CD14-positive monocyte (primary cell): ENCODE results near the gene PSENEN. TPM values are rescaled to one million over a fixed set of nuclear protein-coding genes. Genes with fewer than 3 reads are reported as not detected.

Experiments used
- DNase-seq, 3 donors: peaks; one replicate each; pipeline ENCODE4 v3.0.0-alpha.2; 2011 to 2022
- H2AFZ ChIP-seq: 2 replicates; pipeline ENCODE4 v1.6.0; 2012; ENCODE audit warnings: mild to moderate bottlenecking, low read depth, low read length, inconsistent platforms; ENCODE audit not compliant: insufficient read depth, poor library complexity, severe bottlenecking
- H3K27ac ChIP-seq, 2 donors: 1 replicate in 1 of 2; 2 replicates in 1 of 2; pipeline ENCODE4 v1.5.1; 2012 to 2013; ENCODE audit warnings: low read length in 2 of 2, control low read depth in 1 of 2, inconsistent platforms in 1 of 2, low read depth in 1 of 2, mild to moderate bottlenecking in 1 of 2
- H3K27me3 ChIP-seq, 2 donors: one replicate each; pipeline versions ENCODE4 v1.6.0 to v1.6.1; 2011 to 2013; ENCODE audit warnings: low read length in 2 of 2; ENCODE audit not compliant: control insufficient read depth in 2 of 2, insufficient read depth in 2 of 2
- H3K36me3 ChIP-seq, 2 donors: replicated peaks in 1 of 2; 1 replicate in 1 of 2; 2 replicates in 1 of 2; pipeline versions ENCODE4 v1.5.1 to v1.6.1; 2012 to 2013; ENCODE audit warnings: low read length in 2 of 2, control low read depth in 1 of 2, inconsistent platforms in 1 of 2, mild to moderate bottlenecking in 1 of 2; ENCODE audit not compliant: insufficient read depth in 2 of 2, control insufficient read depth in 1 of 2
- H3K4me1 ChIP-seq, 2 donors: 1 replicate in 1 of 2; 2 replicates in 1 of 2; pipeline versions ENCODE4 v1.5.1 to v1.6.1; 2012 to 2013; ENCODE audit warnings: low read length in 2 of 2, control low read depth in 1 of 2, inconsistent platforms in 1 of 2, mild to moderate bottlenecking in 1 of 2, moderate library complexity in 1 of 2; ENCODE audit not compliant: insufficient read depth in 2 of 2, control insufficient read depth in 1 of 2
- H3K4me2 ChIP-seq: replicated peaks from 2 replicates; pipeline ENCODE3; 2012; ENCODE audit warnings: low read length, moderate library complexity, mild to moderate bottlenecking; ENCODE audit not compliant: poor library complexity, severe bottlenecking; ENCODE audit errors: extremely low read depth
- H3K4me3 ChIP-seq, 3 experiments: fragments of 200-600 bp in 1 of 3; sonication (generic) in 1 of 3; replicated peaks in 1 of 3; 1 replicate in 2 of 3; 2 replicates in 1 of 3; pipeline ENCODE4 v1.5.1; 2011 to 2013; ENCODE audit warnings: low read length in 3 of 3, mild to moderate bottlenecking in 3 of 3, control low read depth in 2 of 3, low read depth in 2 of 3, inconsistent platforms in 1 of 3, moderate library complexity in 1 of 3
- H3K79me2 ChIP-seq: 2 replicates; pipeline ENCODE4 v1.6.0; 2012; ENCODE audit warnings: mild to moderate bottlenecking, control low read depth, inconsistent platforms, low read length, moderate library complexity; ENCODE audit not compliant: insufficient read depth
- H3K9ac ChIP-seq: 2 replicates; pipeline ENCODE4 v1.6.0; 2017; ENCODE audit warnings: low read length, mild to moderate bottlenecking; ENCODE audit not compliant: insufficient read depth, poor library complexity, severe bottlenecking
- H3K9me3 ChIP-seq, 2 donors: replicated peaks in 1 of 2; 1 replicate in 1 of 2; 2 replicates in 1 of 2; pipeline versions ENCODE4 v1.5.1 to v1.6.1; 2012 to 2013; ENCODE audit warnings: low read length in 2 of 2, control low read depth in 1 of 2; ENCODE audit not compliant: control insufficient read depth in 1 of 2, insufficient read depth in 1 of 2
- H4K20me1 ChIP-seq: 2 replicates; pipeline ENCODE4 v1.6.0; 2012; ENCODE audit warnings: mild to moderate bottlenecking, low read length, control low read depth, moderate library complexity; ENCODE audit not compliant: insufficient read depth
- H3K27ac Mint-ChIP-seq, 7 donors: one replicate each; pipeline ENCODE4 v1.8.0; 2020; ENCODE audit warnings: mild to moderate bottlenecking in 7 of 7, mixed read lengths in 7 of 7, moderate library complexity in 6 of 7, inconsistent platforms in 2 of 7
- H3K27me3 Mint-ChIP-seq, 3 donors: one replicate each; pipeline ENCODE4 v1.8.0; 2021 to 2022; ENCODE audit warnings: low read depth in 3 of 3, mild to moderate bottlenecking in 3 of 3, mixed read lengths in 3 of 3, moderate library complexity in 3 of 3, inconsistent platforms in 1 of 3
- H3K36me3 Mint-ChIP-seq, 2 donors: one replicate each; pipeline ENCODE4 v1.8.0; 2020; ENCODE audit warnings: mixed read lengths in 2 of 2, inconsistent platforms in 1 of 2, mild to moderate bottlenecking in 1 of 2
- H3K4me1 Mint-ChIP-seq: one replicate; pipeline ENCODE4 v1.8.0; 2020; ENCODE audit warnings: mild to moderate bottlenecking, mixed read lengths
- H3K4me3 Mint-ChIP-seq, 2 donors: one replicate each; pipeline ENCODE4 v1.8.0; 2020; ENCODE audit warnings: mild to moderate bottlenecking in 2 of 2, mixed read lengths in 2 of 2, moderate library complexity in 1 of 2
- H3K9me3 Mint-ChIP-seq, 7 donors: one replicate each; pipeline ENCODE4 v1.8.0; 2020 to 2022; ENCODE audit warnings: mixed read lengths in 7 of 7, mild to moderate bottlenecking in 6 of 7, moderate library complexity in 6 of 7, inconsistent platforms in 2 of 7
- CTCF ChIP-seq: fragments of 200-600 bp; IDR thresholded peaks from one replicate; pipeline ENCODE4 v1.8.0; 2022; ENCODE audit warnings: antibody characterized with exemption, mild to moderate bottlenecking
- WGBS: methylation state at CpG from one replicate; pipeline ENCODE4 v1.1.5; 2013; ENCODE audit warnings: missing lambda C conversion rate; ENCODE audit not compliant: insufficient coverage; 5-methylcytosine and 5-hydroxymethylcytosine counted together
- intact Hi-C, 2 donors: fragments of 100-400 bp; cut with micrococcal nuclease; formaldehyde crosslinking; loops; one replicate each; pipeline versions ENCODE4 v1.15.0 to v1.15.1; 2023
- polyA plus RNA-seq, 3 donors: library from polyadenylated mRNA; depleted of rRNA in 1 of 3; unstranded in 2 of 3; stranded (reverse) in 1 of 3; fragments of 300-500 nt in 2 of 3; fragments of >200 nt in 1 of 3; fragmentation: Illumina TruSeq in 2 of 3; gene quantifications; 1 replicate in 2 of 3; 2 replicates in 1 of 3; pipeline ENCODE4 v1.2.3, GENCODE V29; 2012 to 2021

PSENEN gene
- polyA plus RNA-seq, 3 donors = 29.7 to 149 (median 129) TPM

GRCh38 chr19:35742121-35742724 lies 3.2 kb upstream of the PSENEN start, which contains the start of gene IGFLR1:
Gene IGFLR1, minus strand, starts transcription at chr19:35742452. Its CDS starts 1,272 bp downstream, at chr19:35741180.
- no peaks in the 10 kb centered on the region for H3K27me3 Mint-ChIP-seq

More at GRCh38 chr19:35742121-35742724, 3.2 kb upstream of the PSENEN start, which contains the start of gene IGFLR1:
- H3K36me3 Mint-ChIP-seq = peaks cover 21 to 33% of the 10 kb centered on the region in 2 donors
- peak; percentile 77 to 88 (median 78) for DNase-seq
- peaks cover 50% of the 10 kb centered on the region for H3K4me1 Mint-ChIP-seq
- intact Hi-C loops = loop anchor here (5.0 to 10.0 kb wide), 8 partner anchors 35 to 1593 kb away; partner anchors contain the start of genes ARHGAP33 (in 1 of the 2), CAPNS1 (in 1 of the 2), COX6B1 (in 1 of the 2) and ETV2 (in 1 of the 2)
- peaks cover 31% of the 10 kb centered on the region for H4K20me1 ChIP-seq
- peaks cover 54 to 68% of the 10 kb centered on the region in 2 donors for H3K4me1 ChIP-seq
- H2AFZ ChIP-seq = peak within 1 kb of the TSS; percentile 79
- peak within 1 kb of the TSS; percentile 84 to 90 for H3K27ac ChIP-seq
- H3K27me3 ChIP-seq = no peaks in the 10 kb centered on the region
- no peaks in the 10 kb centered on the region for H3K9me3 Mint-ChIP-seq
- peaks cover 52% of the 10 kb centered on the region for H3K79me2 ChIP-seq
- H3K9me3 ChIP-seq = no peaks in the 10 kb centered on the region
- WGBS = 1% methylated on average over 7 of the region's 9 CpGs
- peak within 1 kb of the TSS; percentile 60 for H3K9ac ChIP-seq
- peak within 1 kb of the TSS; percentile 100 for H3K4me2 ChIP-seq
- H3K27ac Mint-ChIP-seq = peak within 1 kb of the TSS; percentile 96 to 98 (median 97)
- H3K36me3 ChIP-seq = peaks cover 22 to 24% of the 10 kb centered on the region in 2 donors
- H3K4me3 Mint-ChIP-seq = peak within 1 kb of the TSS; percentile 90 to 96
- H3K4me3 ChIP-seq = peak within 1 kb of the TSS; percentile 62 to 100 (median 89)
- no peak for TF ChIP-seq CTCF
